Neural cell (in vitro differentiated cells): Measurements from ENCODE around the gene SETX.

Experiments
- CTCF ChIP-seq: fragments of 450-650 bp; IDR thresholded peaks from 2 replicates; pipeline ENCODE4 v1.5.1; 2014; ENCODE audit warnings: antibody characterized with exemption, mild to moderate bottlenecking, moderate library complexity; ENCODE audit not compliant: poor library complexity, severe bottlenecking
- EP300 ChIP-seq: fragments of 450-650 bp; conservative IDR thresholded peaks from 2 replicates; pipeline ENCODE4 v1.6.1; 2014; ENCODE audit warnings: antibody characterized with exemption, mild to moderate bottlenecking, moderate library complexity; ENCODE audit not compliant: poor library complexity, severe bottlenecking
- EZH2 ChIP-seq: fragments of 200-600, 300-800 bp; shearing (Covaris generic), sonication (generic); IDR thresholded peaks from 2 replicates; pipeline ENCODE4 v1.6.1; 2014; ENCODE audit warnings: antibody characterized with exemption, low read length, borderline replicate concordance, mild to moderate bottlenecking; ENCODE audit not compliant: insufficient read depth, poor library complexity, severe bottlenecking
- MXI1 ChIP-seq: fragments of 450-650 bp; conservative IDR thresholded peaks from 2 replicates; pipeline ENCODE4 v1.6.1; 2014; ENCODE audit warnings: antibody characterized with exemption, mild to moderate bottlenecking; ENCODE audit not compliant: poor library complexity, severe bottlenecking
- POLR2AphosphoS5 ChIP-seq: IDR thresholded peaks from 2 replicates; pipeline ENCODE4 v1.6.1; 2012
- RAD21 ChIP-seq: fragments of 450-650 bp; conservative IDR thresholded peaks from 2 replicates; pipeline ENCODE4 v1.6.1; 2014; ENCODE audit warnings: antibody characterized with exemption, mild to moderate bottlenecking, moderate library complexity
- REST ChIP-seq: IDR thresholded peaks from 2 replicates; pipeline ENCODE4 v1.6.1; 2012; ENCODE audit warnings: borderline replicate concordance

GRCh38 chr9:132383462-132383883 lies 28.7 kb upstream of the SETX start:
- TF ChIP-seq CTCF (no peak), POLR2AphosphoS5 (no peak), MXI1 (no peak), EZH2 (no peak), EP300 (no peak), REST (no peak), RAD21 (no peak)
